SU-DHL-6 (cell line): ENCODE results near the gene TBC1D10B.

Source experiments
- EZH2phosphoT487 ChIP-seq: fragments of 200-600 bp; sonication (generic), shearing (Covaris generic); conservative IDR thresholded peaks from 2 replicates; pipeline ENCODE4 v1.6.1; 2018; ENCODE audit warnings: mild to moderate bottlenecking, antibody characterized with exemption, low read length, moderate library complexity, mixed read lengths
- TF ChIP-seq, protein P1 (sequence below): fragments of 200-600 bp; sonication (generic); IDR thresholded peaks from one replicate; pipeline ENCODE4 v1.5.1; 2017; ENCODE audit warnings: antibody characterized with exemption, mild to moderate bottlenecking, low read length, moderate library complexity; ENCODE audit not compliant: insufficient read depth, poor library complexity, severe bottlenecking

GRCh38 chr16:30383521-30383920, 13.2 kb upstream of the TBC1D10B start:
- TF ChIP-seq, protein P1, sequence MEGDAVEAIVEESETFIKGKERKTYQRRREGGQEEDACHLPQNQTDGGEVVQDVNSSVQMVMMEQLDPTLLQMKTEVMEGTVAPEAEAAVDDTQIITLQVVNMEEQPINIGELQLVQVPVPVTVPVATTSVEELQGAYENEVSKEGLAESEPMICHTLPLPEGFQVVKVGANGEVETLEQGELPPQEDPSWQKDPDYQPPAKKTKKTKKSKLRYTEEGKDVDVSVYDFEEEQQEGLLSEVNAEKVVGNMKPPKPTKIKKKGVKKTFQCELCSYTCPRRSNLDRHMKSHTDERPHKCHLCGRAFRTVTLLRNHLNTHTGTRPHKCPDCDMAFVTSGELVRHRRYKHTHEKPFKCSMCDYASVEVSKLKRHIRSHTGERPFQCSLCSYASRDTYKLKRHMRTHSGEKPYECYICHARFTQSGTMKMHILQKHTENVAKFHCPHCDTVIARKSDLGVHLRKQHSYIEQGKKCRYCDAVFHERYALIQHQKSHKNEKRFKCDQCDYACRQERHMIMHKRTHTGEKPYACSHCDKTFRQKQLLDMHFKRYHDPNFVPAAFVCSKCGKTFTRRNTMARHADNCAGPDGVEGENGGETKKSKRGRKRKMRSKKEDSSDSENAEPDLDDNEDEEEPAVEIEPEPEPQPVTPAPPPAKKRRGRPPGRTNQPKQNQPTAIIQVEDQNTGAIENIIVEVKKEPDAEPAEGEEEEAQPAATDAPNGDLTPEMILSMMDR = no peak
- no peak for TF ChIP-seq EZH2phosphoT487
